Endodermal cell (in vitro differentiated cells): ENCODE data around the gene RREB1. TPM values are rescaled to one million over a fixed set of nuclear protein-coding genes. Genes with fewer than 3 reads are reported as not detected.
A peak's percentile ranks its signal among the peaks of the same experiment; 100 is the strongest.

ENCODE experiments used
- DNase-seq: peaks from one replicate; pipeline ENCODE4 v3.0.0-alpha.2; 2017
- H3K27ac ChIP-seq: 2 replicates; pipeline ENCODE4 v1.5.1; 2013; ENCODE audit warnings: mild to moderate bottlenecking, low read depth, low read length, moderate library complexity
- H3K27me3 ChIP-seq: 2 replicates; pipeline ENCODE4 v1.6.1; 2013; ENCODE audit warnings: mild to moderate bottlenecking, low read length, moderate library complexity; ENCODE audit not compliant: insufficient read depth, control insufficient read depth, poor library complexity, severe bottlenecking
- H3K36me3 ChIP-seq: 2 replicates; pipeline ENCODE4 v1.7.0; 2013; ENCODE audit warnings: mild to moderate bottlenecking, low read length, moderate library complexity; ENCODE audit not compliant: control insufficient read depth, insufficient read depth
- H3K4me1 ChIP-seq: one replicate; pipeline ENCODE4 v1.7.0; 2013; ENCODE audit warnings: low read length; ENCODE audit not compliant: control insufficient read depth, insufficient read depth
- H3K4me3 ChIP-seq: 2 replicates; pipeline ENCODE4 v1.5.1; 2013; ENCODE audit warnings: mild to moderate bottlenecking, low read length, moderate library complexity
- H3K9ac ChIP-seq: 2 replicates; pipeline ENCODE4 v1.6.1; 2013; ENCODE audit warnings: mild to moderate bottlenecking, low read length, moderate library complexity; ENCODE audit not compliant: poor library complexity, severe bottlenecking; ENCODE audit errors: extremely low read depth
- H3K9me3 ChIP-seq: 2 replicates; pipeline ENCODE4 v1.6.1; 2013; ENCODE audit warnings: mild to moderate bottlenecking, low read length, moderate library complexity; ENCODE audit not compliant: control insufficient read depth
- H3K27ac Mint-ChIP-seq: 2 replicates; pipeline ENCODE4 v1.8.0; 2020; ENCODE audit warnings: mixed read lengths
- H3K27me3 Mint-ChIP-seq: 2 replicates; pipeline ENCODE4 v1.8.0; 2021; ENCODE audit warnings: mild to moderate bottlenecking, mixed read lengths; ENCODE audit not compliant: insufficient read depth
- H3K36me3 Mint-ChIP-seq: 2 replicates; pipeline ENCODE4 v1.8.0; 2020; ENCODE audit warnings: low read depth, mixed read lengths
- H3K4me1 Mint-ChIP-seq: 2 replicates; pipeline ENCODE4 v1.8.0; 2020; ENCODE audit warnings: mixed read lengths
- H3K4me3 Mint-ChIP-seq: 2 replicates; pipeline ENCODE4 v1.8.0; 2020; ENCODE audit warnings: mild to moderate bottlenecking, moderate library complexity, mixed read lengths
- H3K9me3 Mint-ChIP-seq: 2 replicates; pipeline ENCODE4 v1.8.0; 2020; ENCODE audit warnings: mild to moderate bottlenecking, mixed read lengths
- WGBS, 2 experiments: methylation state at CpG; one replicate each; pipeline versions ENCODE4 v1.1.5 to v1.1.7; 2013; ENCODE audit warnings: missing lambda C conversion rate in 2 of 2, mixed read lengths in 1 of 2; ENCODE audit not compliant: insufficient coverage in 1 of 2, insufficient read length in 1 of 2; 5-methylcytosine and 5-hydroxymethylcytosine counted together
- total RNA-seq, 2 donors: library from RNA; stranded (reverse); fragmentation: NEBNext Ultra II Directional in 1 of 2; extraction: Animal tissue kit (Norgen Biotek cat#: 25700) in 1 of 2; gene quantifications; 2 replicates in 1 of 2; 3 replicates in 1 of 2; pipeline ENCODE4 v1.2.1, GENCODE V29; 2021
- TF ChIP-seq, protein P1 (sequence below): fragments of 200-600 bp; sonication (generic); conservative IDR thresholded peaks from 2 replicates; pipeline ENCODE4 v1.5.0; 2021; ENCODE audit warnings: antibody characterized with exemption, mild to moderate bottlenecking

The RREB1 gene
- total RNA-seq, 2 donors from 2014 or later: 51.2 to 64.3 TPM

DNA sequence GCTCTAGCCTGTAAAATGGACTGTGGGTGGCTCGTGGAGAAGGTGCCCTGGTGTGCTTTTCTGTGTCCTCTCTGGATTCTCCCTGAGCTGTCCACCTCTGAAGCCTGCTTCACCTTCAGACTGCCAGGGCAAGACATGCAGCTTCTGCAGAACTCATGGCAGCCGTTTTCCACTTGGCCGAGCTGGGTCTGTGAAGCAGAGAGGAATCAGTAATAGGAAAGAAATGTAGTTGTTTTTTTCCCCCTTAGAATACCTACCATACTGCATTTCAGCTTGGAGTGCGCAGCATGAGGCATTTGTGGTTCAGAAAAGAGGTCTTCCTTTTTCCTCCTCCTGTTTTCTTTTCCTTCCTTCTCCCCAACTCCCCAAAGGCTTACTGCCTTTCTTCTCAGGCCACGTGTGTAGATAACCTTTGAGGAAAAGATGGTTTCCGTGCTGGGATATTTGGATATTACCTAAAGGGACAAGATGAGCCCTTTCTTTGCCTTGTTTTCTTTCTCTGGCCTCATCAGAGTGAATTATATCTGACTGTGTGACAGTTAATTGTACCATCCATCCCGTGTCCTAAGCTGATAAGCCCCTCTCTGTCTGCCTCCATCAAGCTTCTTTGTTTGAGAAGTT is 39.4 kb downstream of the RREB1 start:
- Mint-ChIP-seq H3K9me3 (no peaks in the 10 kb centered on the region), H3K4me1 (peaks cover 70% of the 10 kb centered on the region), H3K36me3 (no peaks in the 10 kb centered on the region), H3K27me3 (no peaks in the 10 kb centered on the region), H3K27ac (peak overlapping the region; percentile 41), H3K4me3 (no peak overlapping the region)
- DNase-seq: peak; percentile 50
- H3K9me3 ChIP-seq: no peaks in the 10 kb centered on the region
- 20 to 76% methylated on average over 1 to 7 of the region's 7 CpGs for WGBS, 2 experiments
- H3K27me3 ChIP-seq: no peaks in the 10 kb centered on the region
- TF ChIP-seq, protein P1, sequence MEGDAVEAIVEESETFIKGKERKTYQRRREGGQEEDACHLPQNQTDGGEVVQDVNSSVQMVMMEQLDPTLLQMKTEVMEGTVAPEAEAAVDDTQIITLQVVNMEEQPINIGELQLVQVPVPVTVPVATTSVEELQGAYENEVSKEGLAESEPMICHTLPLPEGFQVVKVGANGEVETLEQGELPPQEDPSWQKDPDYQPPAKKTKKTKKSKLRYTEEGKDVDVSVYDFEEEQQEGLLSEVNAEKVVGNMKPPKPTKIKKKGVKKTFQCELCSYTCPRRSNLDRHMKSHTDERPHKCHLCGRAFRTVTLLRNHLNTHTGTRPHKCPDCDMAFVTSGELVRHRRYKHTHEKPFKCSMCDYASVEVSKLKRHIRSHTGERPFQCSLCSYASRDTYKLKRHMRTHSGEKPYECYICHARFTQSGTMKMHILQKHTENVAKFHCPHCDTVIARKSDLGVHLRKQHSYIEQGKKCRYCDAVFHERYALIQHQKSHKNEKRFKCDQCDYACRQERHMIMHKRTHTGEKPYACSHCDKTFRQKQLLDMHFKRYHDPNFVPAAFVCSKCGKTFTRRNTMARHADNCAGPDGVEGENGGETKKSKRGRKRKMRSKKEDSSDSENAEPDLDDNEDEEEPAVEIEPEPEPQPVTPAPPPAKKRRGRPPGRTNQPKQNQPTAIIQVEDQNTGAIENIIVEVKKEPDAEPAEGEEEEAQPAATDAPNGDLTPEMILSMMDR: no peak
- no peak overlapping the region for H3K9ac ChIP-seq
- no peak overlapping the region for H3K27ac ChIP-seq
- H3K4me3 ChIP-seq: peak overlapping the region; percentile 3
- H3K36me3 ChIP-seq: no peaks in the 10 kb centered on the region
- H3K4me1 ChIP-seq: peaks cover 35% of the 10 kb centered on the region

DNA sequence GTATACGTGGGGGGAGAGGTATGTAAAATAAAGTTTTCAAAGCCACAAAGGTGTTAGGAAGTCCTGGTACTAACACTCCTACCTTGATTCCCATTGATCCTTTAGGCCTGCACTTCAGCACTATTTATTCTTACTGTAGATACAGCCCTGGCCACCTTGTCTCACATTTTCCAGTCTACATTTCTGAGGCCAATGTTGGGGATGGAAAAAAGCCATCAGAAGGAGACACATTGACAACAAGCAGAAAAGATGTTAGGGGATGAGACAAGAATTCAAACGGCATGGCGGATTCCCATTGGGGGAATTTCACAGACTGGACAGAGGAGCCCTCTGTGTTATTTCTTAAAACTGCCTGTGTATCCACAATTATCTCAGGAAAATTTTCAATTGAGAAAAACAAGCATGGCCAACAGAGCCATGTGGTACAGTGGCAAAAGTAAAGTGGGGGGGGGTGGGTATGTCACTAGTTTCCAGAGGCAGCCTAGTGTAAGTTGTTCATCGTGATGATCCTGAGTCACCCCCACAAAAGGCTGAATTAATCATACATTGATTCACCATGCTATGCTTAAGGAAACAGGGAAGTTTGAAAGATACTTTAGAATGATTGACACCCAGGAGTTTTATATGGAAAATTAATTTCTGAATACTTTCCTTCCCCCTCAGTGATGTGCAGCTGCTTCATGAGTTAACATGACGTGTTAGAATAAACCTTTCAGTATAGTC is 40.5 kb downstream of the RREB1 start:
- no peaks in the 10 kb centered on the region for H3K27me3 ChIP-seq
- no peaks in the 10 kb centered on the region for H3K9me3 ChIP-seq
- Mint-ChIP-seq H3K4me1 (peaks cover 70% of the 10 kb centered on the region), H3K27me3 (no peaks in the 10 kb centered on the region), H3K27ac (no peak overlapping the region), H3K36me3 (peaks cover 2% of the 10 kb centered on the region), H3K4me3 (no peak overlapping the region), H3K9me3 (no peaks in the 10 kb centered on the region)
- peak; percentile 32 for DNase-seq
- TF ChIP-seq, protein P1: no peak
- no peak overlapping the region for H3K4me3 ChIP-seq
- WGBS, 2 experiments: 84 to 100% methylated on average over 2 to 4 of the region's 5 CpGs
- no peak overlapping the region for H3K9ac ChIP-seq
- no peaks in the 10 kb centered on the region for H3K36me3 ChIP-seq
- H3K27ac ChIP-seq: no peak overlapping the region
- peaks cover 35% of the 10 kb centered on the region for H3K4me1 ChIP-seq

DNA sequence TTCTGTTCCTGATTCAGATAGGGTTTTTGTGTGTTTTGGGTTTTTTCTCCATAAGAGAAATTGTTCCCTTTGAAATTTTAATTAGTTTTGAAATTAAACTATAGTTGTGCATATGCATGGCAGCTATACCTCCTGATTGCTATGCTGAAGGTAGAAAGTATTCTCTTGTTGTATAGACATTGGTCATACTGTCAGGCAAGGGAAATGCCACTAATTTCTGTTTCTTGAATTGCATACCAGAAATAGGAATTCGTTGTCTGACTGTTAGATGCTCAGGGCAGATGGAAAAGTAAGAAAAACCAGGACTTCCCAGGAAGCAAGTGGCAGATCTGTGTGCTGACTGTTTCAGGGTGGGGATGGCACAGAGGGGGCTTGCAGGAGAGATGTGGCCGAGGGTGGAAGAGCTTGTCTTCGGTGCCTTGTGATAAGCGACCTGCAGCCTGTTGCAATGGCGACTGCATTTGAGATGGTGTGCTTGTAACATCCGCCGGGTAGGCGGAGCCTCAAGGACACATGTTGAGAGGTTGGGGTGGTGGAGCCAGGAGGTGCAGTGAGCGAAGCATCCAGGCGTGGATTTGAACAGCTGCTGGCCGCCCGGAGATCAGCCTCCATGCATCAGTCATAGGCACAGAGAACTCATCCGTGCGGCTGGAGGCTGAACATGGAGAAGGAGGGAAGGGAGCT is 42.8 kb downstream of the RREB1 start:
- H3K4me1 ChIP-seq: peaks cover 24% of the 10 kb centered on the region
- H3K9ac ChIP-seq: no peak overlapping the region
- Mint-ChIP-seq H3K9me3 (no peaks in the 10 kb centered on the region), H3K27ac (peak overlapping the region; percentile 70), H3K36me3 (peaks cover 2% of the 10 kb centered on the region), H3K4me3 (no peak overlapping the region), H3K4me1 (peaks cover 53% of the 10 kb centered on the region), H3K27me3 (no peaks in the 10 kb centered on the region)
- peaks cover 10% of the 10 kb centered on the region for H3K36me3 ChIP-seq
- no peak overlapping the region for H3K4me3 ChIP-seq
- TF ChIP-seq, protein P1: no peak
- 71 to 75% methylated on average over 14 of the region's 14 CpGs for WGBS, 2 experiments
- H3K27ac ChIP-seq: no peak overlapping the region
- peak; percentile 83 for DNase-seq
- no peaks in the 10 kb centered on the region for H3K9me3 ChIP-seq
- H3K27me3 ChIP-seq: no peaks in the 10 kb centered on the region
